B cell (primary cell): ENCODE data around the gene HSD17B12. TPM values are rescaled to one million over a fixed set of nuclear protein-coding genes. Genes with fewer than 3 reads are reported as not detected.
A peak's percentile ranks its signal among the peaks of the same experiment; 100 is the strongest.

Experiments
- ATAC-seq: fragments of 200-7000 bp; cut with Tn5 transposase; one replicate; pipeline ENCODE4 v1.10.0; 2021; ENCODE audit warnings: low read depth, mild to moderate bottlenecking, moderate number of reproducible peaks, moderate library complexity
- CTCF ChIA-PET: fragments of 350-600 bp; sonication (Branson Sonifier 250); formaldehyde crosslinking; loops from one replicate; lab custom pipeline; 2021; ENCODE audit warnings: antibody characterized with exemption, inconsistent platforms; lab: Charles Lee
- POLR2A ChIA-PET: fragments of 350-600 bp; sonication (Branson Sonifier 250); formaldehyde crosslinking; loops from one replicate; lab custom pipeline; 2021; ENCODE audit warnings: antibody characterized with exemption; lab: Charles Lee
- DNase-seq: peaks from one replicate; pipeline ENCODE4 v3.0.0; 2013
- H2AFZ ChIP-seq: 2 replicates; pipeline ENCODE4 v1.6.1; 2012; ENCODE audit warnings: mild to moderate bottlenecking, low read depth, low read length; ENCODE audit not compliant: insufficient read depth, poor library complexity, severe bottlenecking
- H3K27ac ChIP-seq, 2 donors: 1 replicate in 1 of 2; 2 replicates in 1 of 2; pipeline ENCODE4 v1.5.1; 2012 to 2013; ENCODE audit warnings: low read length in 2 of 2, mild to moderate bottlenecking in 2 of 2, moderate library complexity in 1 of 2
- H3K27me3 ChIP-seq, 4 experiments: fragments of 200-600 bp in 1 of 4; sonication (generic) in 1 of 4; replicated peaks in 1 of 4; 1 replicate in 2 of 4; 2 replicates in 2 of 4; pipeline versions ENCODE4 v1.6.1 to v1.7.0; 2013 to 2016; ENCODE audit warnings: low read length in 3 of 4, mild to moderate bottlenecking in 2 of 4, mixed read lengths in 1 of 4, moderate library complexity in 1 of 4; ENCODE audit not compliant: insufficient read depth in 4 of 4, control insufficient read depth in 3 of 4; ENCODE audit errors: control extremely low read depth in 1 of 4
- H3K36me3 ChIP-seq, 2 experiments: replicated peaks in 1 of 2; 1 replicate in 1 of 2; 2 replicates in 1 of 2; pipeline versions ENCODE4 v1.6.1 to v1.7.1; 2013; ENCODE audit warnings: low read length in 1 of 2; ENCODE audit not compliant: insufficient read depth in 2 of 2, control insufficient read depth in 1 of 2; ENCODE audit errors: control extremely low read depth in 1 of 2, extremely low read depth in 1 of 2
- H3K4me1 ChIP-seq, 2 donors: fragments of 200-600 bp in 1 of 2; sonication (generic) in 1 of 2; 1 replicate in 1 of 2; 2 replicates in 1 of 2; pipeline versions ENCODE4 v1.5.1 to v1.6.1; 2013 to 2017; ENCODE audit warnings: low read length in 2 of 2; ENCODE audit not compliant: control insufficient read depth in 2 of 2, insufficient read depth in 2 of 2
- H3K4me2 ChIP-seq: replicated peaks from 2 replicates; pipeline ENCODE3; 2012; ENCODE audit warnings: mild to moderate bottlenecking, low read depth, low read length; ENCODE audit not compliant: poor library complexity, severe bottlenecking
- H3K4me3 ChIP-seq, 5 experiments: fragments of 200-600 bp in 1 of 5; sonication (generic) in 1 of 5; 1 replicate in 3 of 5; 2 replicates in 2 of 5; pipeline versions ENCODE4 v1.5.1 to v1.7.0; 2011 to 2016; ENCODE audit warnings: low read length in 4 of 5, mild to moderate bottlenecking in 4 of 5, low read depth in 2 of 5, control low read depth in 1 of 5, moderate library complexity in 1 of 5; ENCODE audit not compliant: insufficient read depth in 1 of 5; ENCODE audit errors: control extremely low read depth in 1 of 5, extremely low read depth in 1 of 5
- H3K79me2 ChIP-seq: fragments of 200-600 bp; sonication (generic); one replicate; pipeline ENCODE4 v1.6.0; 2016; ENCODE audit warnings: low read length; ENCODE audit not compliant: control insufficient read depth, insufficient read depth
- H3K9ac ChIP-seq: fragments of 200-600 bp; sonication (generic); 2 replicates; pipeline ENCODE4 v1.6.1; 2017; ENCODE audit warnings: mild to moderate bottlenecking, low read length, moderate library complexity
- H3K9me3 ChIP-seq, 3 donors: one replicate each; pipeline versions ENCODE4 v1.6.1 to v1.7.1; 2013; ENCODE audit warnings: low read length in 2 of 3; ENCODE audit not compliant: control insufficient read depth in 2 of 3, insufficient read depth in 1 of 3; ENCODE audit errors: control extremely low read depth in 1 of 3
- H4K20me1 ChIP-seq: 2 replicates; pipeline ENCODE4 v1.6.0; 2012; ENCODE audit warnings: mild to moderate bottlenecking, low read length; ENCODE audit not compliant: insufficient read depth, control insufficient read depth, poor library complexity, severe bottlenecking
- H3K27ac Mint-ChIP-seq: one replicate; pipeline ENCODE4 v1.8.0; 2021; ENCODE audit warnings: mixed read lengths
- H3K27me3 Mint-ChIP-seq: one replicate; pipeline ENCODE4 v1.8.0; 2021; ENCODE audit warnings: mixed read lengths
- H3K4me1 Mint-ChIP-seq: one replicate; pipeline ENCODE4 v1.8.0; 2021; ENCODE audit warnings: mixed read lengths
- H3K4me3 Mint-ChIP-seq: one replicate; pipeline ENCODE4 v1.8.0; 2021; ENCODE audit warnings: mixed read lengths
- H3K9me3 Mint-ChIP-seq: one replicate; pipeline ENCODE4 v1.8.0; 2022; ENCODE audit warnings: mixed read lengths; ENCODE audit not compliant: insufficient read depth
- CTCF ChIP-seq: fragments of 200-600 bp; IDR thresholded peaks from one replicate; pipeline ENCODE4 v1.8.0; 2022; ENCODE audit warnings: antibody characterized with exemption, mild to moderate bottlenecking
- EZH2 ChIP-seq: IDR thresholded peaks from 2 replicates; pipeline ENCODE4 v1.6.1; 2012; ENCODE audit warnings: borderline replicate concordance, low read depth, mild to moderate bottlenecking, moderate library complexity, low read length; ENCODE audit not compliant: insufficient read depth, poor library complexity, severe bottlenecking
- WGBS: methylation state at CpG from one replicate; pipeline ENCODE4 v1.1.5; 2013; ENCODE audit warnings: missing lambda C conversion rate; ENCODE audit not compliant: insufficient coverage; 5-methylcytosine and 5-hydroxymethylcytosine counted together
- intact Hi-C: fragments of 100-400 bp; cut with micrococcal nuclease; formaldehyde crosslinking; loops from one replicate; pipeline ENCODE4 v1.10.0; 2022
- polyA plus RNA-seq: library from polyadenylated mRNA; depleted of rRNA; stranded (reverse); fragments of >200 nt; gene quantifications from 2 replicates; pipeline ENCODE4 v1.2.3, GENCODE V29; 2012
- total RNA-seq, 2 donors: library from RNA; stranded (reverse); fragments of 120-200 nt in 1 of 2; gene quantifications; 1 replicate in 1 of 2; 2 replicates in 1 of 2; pipeline versions ENCODE4 v1.2.3 to v1.2.4, GENCODE V29; 2013 to 2022

The HSD17B12 gene
- total and polyA plus RNA-seq, 2 donors (not counting 1 experiment from before 2014, with no cell fraction given) = 13.1 to 34.6 TPM

GRCh38 chr11:43735115-43735514 lies 54.6 kb downstream of the HSD17B12 start:
- no peak overlapping the region for H3K9ac ChIP-seq
- intact Hi-C loops = no loop called here
- H3K4me3 Mint-ChIP-seq = no peak overlapping the region
- no peaks in the 10 kb centered on the region for H3K27me3 ChIP-seq
- H3K4me3 ChIP-seq = no peak overlapping the region
- H3K36me3 ChIP-seq = no peaks in the 10 kb centered on the region
- WGBS = no CpG with 5 or more reads among the region's 1 CpG
- H3K27ac ChIP-seq = no peak overlapping the region
- no peak for ATAC-seq
- H3K79me2 ChIP-seq = peaks cover 23% of the 10 kb centered on the region
- ChIA-PET POLR2A (no interaction called here), CTCF (no interaction called here)
- H3K27ac Mint-ChIP-seq = no peak overlapping the region
- H3K9me3 Mint-ChIP-seq = peaks cover 9% of the 10 kb centered on the region
- H3K27me3 Mint-ChIP-seq = no peaks in the 10 kb centered on the region
- TF ChIP-seq CTCF (no peak), EZH2 (no peak)
- H3K9me3 ChIP-seq = peaks cover 2 to 11% (median 4%) of the 10 kb centered on the region in 3 donors
- H2AFZ ChIP-seq = no peak overlapping the region
- no peak overlapping the region for H3K4me2 ChIP-seq
- no peaks in the 10 kb centered on the region for H4K20me1 ChIP-seq
- no peak for DNase-seq
- H3K4me1 ChIP-seq = peaks cover 0 to 14% of the 10 kb centered on the region in 2 donors
- H3K4me1 Mint-ChIP-seq = peaks cover 29% of the 10 kb centered on the region

GRCh38 chr11:43735961-43736360 lies 55.4 kb downstream of the HSD17B12 start:
- POLR2A ChIA-PET = no interaction called here
- peaks cover 2 to 11% (median 4%) of the 10 kb centered on the region in 3 donors for H3K9me3 ChIP-seq
- H3K4me2 ChIP-seq = no peak overlapping the region
- Mint-ChIP-seq H3K27ac (no peak overlapping the region), H3K9me3 (peaks cover 9% of the 10 kb centered on the region), H3K4me3 (peak overlapping the region; percentile 24), H3K4me1 (peaks cover 29% of the 10 kb centered on the region), H3K27me3 (no peaks in the 10 kb centered on the region)
- H3K4me1 ChIP-seq = peaks cover 0 to 14% of the 10 kb centered on the region in 2 donors
- CTCF ChIA-PET = no interaction called here
- TF ChIP-seq CTCF (no peak), EZH2 (no peak)
- H4K20me1 ChIP-seq = no peaks in the 10 kb centered on the region
- no peaks in the 10 kb centered on the region for H3K27me3 ChIP-seq
- peaks cover 23% of the 10 kb centered on the region for H3K79me2 ChIP-seq
- ATAC-seq (no peak), DNase-seq (no peak)
- no peak overlapping the region for H3K27ac ChIP-seq
- 61% methylated on average over 3 of the region's 4 CpGs for WGBS
- no peak overlapping the region for H3K9ac ChIP-seq
- H3K36me3 ChIP-seq = no peaks in the 10 kb centered on the region
- H3K4me3 ChIP-seq = no peak overlapping the region
- intact Hi-C loops = no loop called here
- H2AFZ ChIP-seq = no peak overlapping the region
